Cerebellar nuclear complex (tissue), 1 donor: ENCODE measurements around the gene OTUD5.
A peak's percentile ranks its signal among the peaks of the same experiment; 100 is the strongest.
"Not testable (repeated sequence)": the region's sequence is repeated elsewhere in the genome, so short reads cannot be mapped to it uniquely, and the experiment has no call there.

Experiments used
- DNase-seq, 2 experiments: peaks; one replicate each; lab custom pipeline; 2025; lab: John Stamatoyannopoulos, UW

The OTUD5 gene, protein sequence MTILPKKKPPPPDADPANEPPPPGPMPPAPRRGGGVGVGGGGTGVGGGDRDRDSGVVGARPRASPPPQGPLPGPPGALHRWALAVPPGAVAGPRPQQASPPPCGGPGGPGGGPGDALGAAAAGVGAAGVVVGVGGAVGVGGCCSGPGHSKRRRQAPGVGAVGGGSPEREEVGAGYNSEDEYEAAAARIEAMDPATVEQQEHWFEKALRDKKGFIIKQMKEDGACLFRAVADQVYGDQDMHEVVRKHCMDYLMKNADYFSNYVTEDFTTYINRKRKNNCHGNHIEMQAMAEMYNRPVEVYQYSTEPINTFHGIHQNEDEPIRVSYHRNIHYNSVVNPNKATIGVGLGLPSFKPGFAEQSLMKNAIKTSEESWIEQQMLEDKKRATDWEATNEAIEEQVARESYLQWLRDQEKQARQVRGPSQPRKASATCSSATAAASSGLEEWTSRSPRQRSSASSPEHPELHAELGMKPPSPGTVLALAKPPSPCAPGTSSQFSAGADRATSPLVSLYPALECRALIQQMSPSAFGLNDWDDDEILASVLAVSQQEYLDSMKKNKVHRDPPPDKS

DNA sequence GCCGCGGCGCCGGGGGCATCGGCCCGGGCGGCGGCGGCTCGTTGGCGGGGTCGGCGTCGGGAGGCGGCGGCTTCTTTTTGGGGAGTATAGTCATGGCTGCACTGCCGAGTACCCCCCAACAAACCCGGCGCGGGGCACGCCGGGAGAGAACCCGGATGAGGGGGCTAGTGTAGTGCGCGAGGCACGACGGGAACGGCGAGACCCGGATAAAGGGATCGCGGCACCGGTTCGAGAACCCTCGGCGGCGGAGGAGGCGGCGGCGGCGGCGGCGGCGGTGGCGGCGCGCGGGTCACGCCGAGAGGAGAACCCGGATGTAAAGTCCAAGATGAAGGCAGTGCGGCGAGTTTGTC lies at the start of gene OTUD5:
OTUD5 (minus strand) TSS at position 131 of the 350 bp plus-strand sequence; CDS start at position 94, 37 bp downstream.
- no peak for DNase-seq

DNA sequence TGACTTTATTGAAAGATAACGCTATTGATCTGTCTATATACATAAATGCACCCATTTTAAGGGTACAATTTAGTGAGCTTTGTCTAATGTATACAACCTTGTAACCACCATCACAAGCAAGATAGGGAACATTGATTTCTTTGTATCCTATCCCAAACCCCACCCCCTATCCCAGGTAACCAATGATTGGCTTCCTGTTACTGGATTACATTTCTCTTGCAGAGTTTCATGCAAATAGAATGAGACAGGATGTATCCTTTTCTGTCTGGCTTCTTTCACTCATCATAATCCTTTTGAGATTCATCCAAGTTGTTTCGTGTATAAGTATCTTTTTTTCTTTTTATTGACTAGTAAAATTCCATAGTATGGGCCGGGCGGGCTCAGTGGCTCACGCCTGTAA lies 46.3 kb upstream of the OTUD5 start:
- no peak for DNase-seq

DNA sequence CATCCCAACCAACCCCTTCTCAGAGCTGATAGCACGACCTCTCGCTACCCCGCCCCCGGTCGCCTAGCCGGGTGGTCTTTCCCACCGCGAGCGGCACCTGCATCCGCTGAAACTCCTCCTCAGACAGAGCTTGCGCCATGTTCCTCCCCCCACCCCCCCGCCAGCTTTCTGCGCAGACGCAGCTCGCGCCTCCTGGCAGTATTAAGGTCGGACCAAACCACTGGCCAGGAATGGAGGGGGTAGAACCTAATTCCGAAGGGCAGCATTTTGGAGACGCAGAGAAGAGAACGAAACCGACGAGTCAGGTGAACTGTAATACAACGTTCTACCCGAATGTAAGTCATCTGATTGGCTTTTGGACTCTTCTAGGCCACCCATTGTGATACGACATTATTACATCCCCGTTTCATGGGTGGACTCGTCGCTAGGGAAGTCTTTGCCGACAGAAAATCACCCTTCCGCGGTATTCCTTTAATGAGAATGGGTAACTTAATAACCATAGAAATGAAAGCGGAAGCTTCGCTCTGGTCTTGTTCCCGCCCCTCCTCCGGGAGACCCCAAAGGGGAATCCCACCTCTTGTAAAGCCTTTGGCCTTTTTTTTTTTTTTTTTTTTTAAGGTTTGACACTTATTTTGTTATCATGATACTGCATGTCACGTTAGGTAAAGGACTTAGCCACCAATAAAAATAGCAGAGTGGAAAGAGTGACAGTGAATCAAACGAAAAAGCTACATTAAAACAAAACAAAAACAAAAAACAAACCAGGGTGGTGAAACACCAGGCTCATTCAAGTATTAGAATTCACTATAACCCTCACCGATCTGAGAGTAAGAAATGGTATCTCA lies 44.9 kb upstream of the OTUD5 start, which contains the start of gene GRIPAP1:
GRIPAP1 (minus strand) TSS at position 174 of the 845 bp plus-strand sequence; CDS start at position 139, 35 bp downstream.
- peak in 1 of 2 experiments; percentile 56 for DNase-seq

DNA sequence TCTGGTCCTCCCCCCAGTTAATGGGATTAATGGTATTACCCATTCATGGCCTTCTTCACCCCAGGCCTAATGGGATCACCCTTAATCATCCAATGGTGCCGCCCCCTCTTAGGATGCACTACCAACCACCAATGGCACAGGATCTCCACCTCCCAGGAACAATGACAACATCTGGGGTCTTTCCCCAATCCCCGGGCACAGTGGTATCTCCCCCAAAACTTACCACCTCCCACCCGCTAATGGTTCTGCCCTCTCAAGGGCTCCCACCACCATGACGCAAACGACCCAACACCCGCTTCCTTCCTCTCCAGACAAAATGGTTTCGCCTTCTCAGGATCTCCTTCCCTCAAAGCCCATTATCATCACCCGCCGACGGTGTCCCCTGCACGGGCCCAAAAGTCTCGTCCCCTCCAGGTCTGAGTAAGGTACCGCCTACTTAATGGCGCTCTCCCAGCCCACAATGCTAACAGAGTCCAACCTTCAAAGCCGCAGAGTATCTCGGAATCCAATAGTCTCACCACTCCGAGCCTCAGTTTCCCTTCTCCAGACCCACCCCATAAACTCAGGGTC lies 44.2 kb upstream of the OTUD5 start:
- no peak for DNase-seq

GRCh38 chrX:49000636-49001035 lies 43.2 kb upstream of the OTUD5 start:
- DNase-seq, result no peak

- no peak for DNase-seq
These were observed 41.6 kb upstream of the OTUD5 start for GRCh38 chrX:48999030-48999429.

- DNase-seq, result no peak
These were observed 41.0 kb upstream of the OTUD5 start for GRCh38 chrX:48998391-48998790.

- DNase-seq, result no peak
These were observed 40.5 kb upstream of the OTUD5 start for GRCh38 chrX:48997865-48998264.

DNA sequence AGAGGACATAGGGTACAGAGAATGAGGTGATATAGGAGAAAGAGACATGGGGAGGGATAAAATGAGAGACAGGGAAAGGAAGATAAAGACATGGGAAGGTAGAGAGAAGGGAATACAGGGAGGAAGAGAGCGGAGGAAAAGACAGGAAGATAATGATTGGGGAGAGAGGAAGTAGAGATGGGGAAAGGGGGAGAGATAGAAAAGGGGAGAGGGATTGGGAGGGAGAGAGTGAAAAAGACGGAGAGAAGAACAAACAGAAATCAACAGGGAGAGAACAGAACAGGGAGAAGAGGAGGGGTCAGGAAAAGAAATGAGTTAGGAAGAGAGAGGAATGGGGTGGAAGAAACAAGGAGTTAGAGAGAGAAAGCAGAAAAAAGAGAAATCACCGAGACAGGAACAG lies 40.0 kb upstream of the OTUD5 start:
- no peak for DNase-seq

DNA sequence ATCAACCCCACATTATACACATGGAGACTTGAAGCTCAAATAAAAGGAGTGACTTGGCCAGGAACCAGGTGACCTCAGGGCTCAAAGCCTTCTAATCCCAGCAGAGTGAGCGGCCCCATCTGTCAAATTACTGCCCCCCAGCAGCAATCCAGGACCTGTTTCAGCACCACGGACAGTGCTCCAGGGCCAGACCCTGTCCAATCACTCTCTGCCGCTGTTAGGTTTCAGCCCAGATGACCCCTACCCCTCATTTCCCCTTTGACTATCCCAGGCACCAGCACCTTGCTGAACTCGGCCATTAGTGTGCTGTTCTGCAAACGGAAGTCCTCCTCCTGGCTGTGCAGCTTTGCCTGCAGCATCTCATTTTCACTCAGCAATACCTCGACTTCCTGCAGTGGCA lies 39.6 kb upstream of the OTUD5 start:
- DNase-seq, result no peak

- no peak for DNase-seq
These were observed 34.9 kb upstream of the OTUD5 start for GRCh38 chrX:48992341-48992740.

DNA sequence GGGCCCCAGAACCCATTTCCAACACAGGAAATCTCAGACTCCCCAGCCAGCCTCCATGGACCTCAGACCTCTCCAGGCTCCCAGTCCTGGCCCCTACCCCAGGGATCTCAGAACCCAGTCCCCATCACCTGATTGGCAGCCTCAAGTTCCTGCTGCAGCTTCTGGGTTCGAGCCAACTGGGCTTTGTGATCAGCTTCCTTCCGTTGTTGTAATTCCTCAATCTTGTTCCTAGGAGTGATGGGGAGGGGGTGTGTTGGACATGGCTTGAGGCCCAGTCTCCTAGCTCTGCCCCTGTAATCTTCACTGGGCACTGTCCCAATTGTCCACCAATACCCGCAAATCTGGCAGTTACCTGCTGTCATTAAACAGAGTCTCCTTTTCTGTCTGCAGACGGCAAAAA lies 32.1 kb upstream of the OTUD5 start:
- no peak for DNase-seq

DNA sequence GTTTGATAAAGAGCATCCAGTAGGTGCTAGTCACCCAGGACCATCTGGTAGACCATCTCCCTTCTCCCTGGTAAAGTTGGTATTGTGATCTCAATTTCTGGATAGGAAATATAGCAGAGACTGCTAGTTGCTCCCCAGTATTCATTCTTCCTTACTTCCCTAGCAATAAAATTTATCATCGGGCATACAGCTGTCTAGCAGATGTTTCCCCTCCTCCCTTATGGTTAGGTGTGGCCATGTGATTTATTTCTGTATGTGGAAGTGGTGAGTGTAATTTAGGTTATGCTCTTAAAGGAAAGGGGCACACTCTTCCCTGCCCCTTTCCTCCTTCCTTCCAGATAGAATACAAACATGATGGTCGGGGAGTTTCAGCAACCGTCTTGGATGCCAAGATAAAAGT lies 26.5 kb upstream of the OTUD5 start:
- DNase-seq, result no peak

GRCh38 chrX:48983081-48983480 lies 25.7 kb upstream of the OTUD5 start:
- no peak for DNase-seq

- no peak for DNase-seq
These were observed 23.8 kb upstream of the OTUD5 start for GRCh38 chrX:48981178-48981577.

DNA sequence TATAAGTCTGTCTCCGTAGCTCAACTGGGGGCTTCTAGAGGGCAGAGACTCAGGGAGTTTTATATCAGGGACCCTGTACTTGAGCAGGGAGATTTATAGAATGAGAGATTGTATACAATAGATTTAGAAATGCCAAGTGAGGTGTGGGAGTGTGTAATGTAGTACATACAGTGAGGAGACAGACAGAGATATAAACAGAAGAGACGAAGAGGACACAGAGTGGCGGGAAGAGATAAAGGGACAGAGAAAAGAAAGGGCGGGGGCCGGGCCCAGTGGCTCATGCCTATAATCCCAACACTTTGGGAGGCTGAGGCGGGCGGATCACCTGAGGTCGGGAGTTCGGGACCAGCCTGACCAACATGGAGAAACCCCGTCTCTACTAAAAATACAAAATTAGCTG lies 22.9 kb upstream of the OTUD5 start:
- not testable (repeated sequence) for DNase-seq

DNA sequence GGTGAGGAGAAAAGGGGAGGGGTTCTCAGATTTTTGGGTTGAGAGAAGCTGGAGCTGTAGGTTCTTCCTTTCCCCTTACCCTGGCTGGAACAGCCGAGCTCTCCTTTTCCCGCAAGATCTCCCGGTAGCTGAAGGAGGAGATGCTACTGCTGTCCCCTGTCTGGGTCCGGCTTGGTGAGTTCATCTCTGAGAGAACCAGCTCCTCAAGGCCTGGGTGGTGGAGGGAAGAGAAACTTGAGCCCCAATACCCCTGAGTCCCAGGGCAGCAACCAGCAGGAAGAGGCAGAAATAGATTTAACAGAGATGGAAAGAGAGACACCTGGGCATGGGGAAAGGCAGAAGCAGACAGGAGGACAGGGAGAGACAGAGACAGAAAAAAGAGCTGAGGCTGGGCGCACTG lies 20.8 kb upstream of the OTUD5 start:
- no peak for DNase-seq

DNA sequence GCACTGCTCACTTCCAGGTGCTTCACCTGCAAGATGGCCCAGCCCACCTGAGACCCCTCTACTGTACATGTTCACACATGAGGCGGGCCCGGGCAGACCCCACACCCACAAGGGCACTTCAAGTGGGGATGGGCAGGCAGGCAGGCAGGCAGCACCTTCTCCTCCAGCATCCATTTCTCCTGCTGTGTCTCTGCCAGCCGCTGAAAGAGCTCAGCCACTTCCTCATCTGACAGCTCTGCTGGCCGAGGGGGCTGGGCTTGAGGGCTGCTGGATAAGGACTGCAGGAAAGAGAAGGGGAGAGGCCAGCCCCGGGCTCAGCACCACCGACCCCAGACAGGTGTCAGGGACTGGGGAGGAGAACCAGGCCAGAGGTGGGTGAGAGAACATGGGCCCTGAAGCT lies 18.7 kb upstream of the OTUD5 start:
- DNase-seq, result no peak

DNA sequence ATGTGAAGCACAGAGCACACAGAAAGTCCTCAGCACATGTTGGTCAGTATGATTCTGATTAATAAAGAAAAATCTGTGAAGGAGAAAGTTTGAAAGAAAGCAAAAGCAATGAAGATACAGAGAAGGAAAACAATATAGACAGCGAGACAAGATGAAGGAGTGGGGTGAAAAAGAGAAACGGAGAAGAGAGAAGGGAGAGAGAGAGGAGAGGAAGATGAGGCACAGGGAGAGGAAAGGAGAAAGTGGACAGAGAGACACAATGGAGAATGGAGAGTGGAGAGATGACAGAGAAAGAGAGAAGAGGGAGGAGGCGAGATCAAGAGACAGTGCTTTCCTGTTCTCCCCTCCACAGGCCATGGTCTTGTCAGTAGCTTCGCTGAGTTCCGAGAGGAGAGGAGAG lies 18.1 kb upstream of the OTUD5 start:
- DNase-seq, result no peak

DNA sequence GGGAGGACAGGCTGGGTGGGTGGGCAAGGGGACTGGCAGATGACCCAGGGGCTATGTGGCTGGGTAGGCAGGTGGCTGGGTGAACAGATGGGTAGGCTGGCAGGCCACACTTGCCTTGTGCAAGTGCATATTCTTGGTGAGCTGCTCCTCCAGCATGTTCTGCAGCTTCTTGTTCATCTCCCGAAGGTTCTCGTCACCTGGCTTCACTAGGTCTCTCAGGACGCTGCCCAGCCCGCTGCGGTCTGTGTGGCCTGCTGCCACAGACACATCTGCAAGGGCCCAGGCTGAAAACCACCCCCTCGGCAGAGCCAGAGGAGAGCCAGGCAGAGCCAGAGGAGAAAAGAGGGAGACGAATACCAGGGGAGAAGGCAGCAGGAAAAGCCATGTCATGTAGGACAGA lies 17.6 kb upstream of the OTUD5 start:
- DNase-seq, result no peak

- DNase-seq, result no peak
These were observed 17.2 kb upstream of the OTUD5 start for GRCh38 chrX:48974574-48974973.

DNA sequence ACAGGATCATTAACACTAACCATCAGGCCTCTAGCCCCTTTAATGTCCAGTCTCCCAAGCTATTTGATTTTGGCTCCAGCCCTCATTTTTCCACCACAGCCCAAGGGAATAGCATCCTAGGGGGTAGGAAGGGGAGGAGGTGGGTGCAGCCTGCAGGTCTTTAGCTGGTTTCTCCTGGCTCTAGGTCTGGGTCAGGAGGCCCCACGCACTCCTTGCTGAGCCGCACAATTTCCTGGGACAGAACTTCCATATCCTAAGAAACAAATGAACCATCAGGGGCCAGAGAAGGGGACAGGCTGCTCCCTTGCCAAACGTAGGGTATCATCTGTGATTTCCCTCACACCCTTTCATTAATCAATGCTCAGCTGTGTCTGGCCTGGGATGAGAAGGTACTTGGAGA lies 16.6 kb upstream of the OTUD5 start:
- DNase-seq, result no peak
